ENCODE results near the gene MYO18A. TPM values are rescaled to one million over a fixed set of nuclear protein-coding genes. Genes with fewer than 3 reads are reported as not detected.

The MYO18A gene
- total and polyA plus RNA-seq, 2 experiments from 2014 or later, result 33.8 to 35.6 TPM

DNA sequence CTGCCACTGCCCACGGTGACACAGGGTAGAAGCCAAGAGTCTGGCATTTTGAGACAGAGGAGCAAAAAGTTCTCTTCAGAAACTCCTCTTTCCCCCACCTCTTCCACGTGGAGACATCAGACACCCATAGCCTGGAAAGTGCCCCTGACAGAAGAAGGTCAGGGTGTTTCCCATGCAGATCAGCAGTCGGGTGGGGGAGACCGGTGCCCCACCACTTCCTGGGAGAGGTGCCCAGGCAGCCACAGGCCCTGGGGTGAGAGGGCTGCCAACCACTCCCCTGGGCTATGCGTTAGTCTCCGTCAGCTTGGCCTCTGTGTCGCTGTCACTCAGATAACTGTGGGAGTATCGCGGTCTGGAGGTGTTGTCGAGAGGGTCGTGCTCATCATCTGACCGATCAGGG lies 105.7 kb downstream of the MYO18A start:
- H3K36me3 ChIP-seq (replicated peaks; ENCODE audit: insufficient read depth, low read depth), result no peaks in the 10 kb centered on the region
- H3K9me2 ChIP-seq (replicated peaks; ENCODE audit: insufficient read depth), result no peaks in the 10 kb centered on the region
- WGBS (ENCODE audit: low lambda C conversion rate, missing lambda C conversion rate), result 94% methylated on average over 12 of the region's 12 CpGs
- no peak overlapping the region for H3K4me2 ChIP-seq
- no peaks in the 10 kb centered on the region for H3K27me3 ChIP-seq
- H3K4me3 ChIP-seq, result no peak overlapping the region
- no peaks in the 10 kb centered on the region for H3K79me2 ChIP-seq
- no peak overlapping the region for H3K27ac ChIP-seq
- no peak for DNase-seq (ENCODE audit: low spot score)
- no peaks in the 10 kb centered on the region for H3K4me1 ChIP-seq (ENCODE audit: insufficient read depth)
- H3K9me3 ChIP-seq (ENCODE audit: low read depth), result no peaks in the 10 kb centered on the region
- no peak overlapping the region for H2AFZ ChIP-seq
- H4K20me1 ChIP-seq (ENCODE audit: insufficient read depth, poor library complexity, severe bottlenecking), result no peaks in the 10 kb centered on the region
- TF ChIP-seq, protein P1, sequence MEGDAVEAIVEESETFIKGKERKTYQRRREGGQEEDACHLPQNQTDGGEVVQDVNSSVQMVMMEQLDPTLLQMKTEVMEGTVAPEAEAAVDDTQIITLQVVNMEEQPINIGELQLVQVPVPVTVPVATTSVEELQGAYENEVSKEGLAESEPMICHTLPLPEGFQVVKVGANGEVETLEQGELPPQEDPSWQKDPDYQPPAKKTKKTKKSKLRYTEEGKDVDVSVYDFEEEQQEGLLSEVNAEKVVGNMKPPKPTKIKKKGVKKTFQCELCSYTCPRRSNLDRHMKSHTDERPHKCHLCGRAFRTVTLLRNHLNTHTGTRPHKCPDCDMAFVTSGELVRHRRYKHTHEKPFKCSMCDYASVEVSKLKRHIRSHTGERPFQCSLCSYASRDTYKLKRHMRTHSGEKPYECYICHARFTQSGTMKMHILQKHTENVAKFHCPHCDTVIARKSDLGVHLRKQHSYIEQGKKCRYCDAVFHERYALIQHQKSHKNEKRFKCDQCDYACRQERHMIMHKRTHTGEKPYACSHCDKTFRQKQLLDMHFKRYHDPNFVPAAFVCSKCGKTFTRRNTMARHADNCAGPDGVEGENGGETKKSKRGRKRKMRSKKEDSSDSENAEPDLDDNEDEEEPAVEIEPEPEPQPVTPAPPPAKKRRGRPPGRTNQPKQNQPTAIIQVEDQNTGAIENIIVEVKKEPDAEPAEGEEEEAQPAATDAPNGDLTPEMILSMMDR (IDR thresholded peaks at IDR 0.05; ENCODE audit: poor library complexity), result no peak
- TF ChIP-seq EZH2phosphoT487 (IDR thresholded peaks at IDR 0.05; ENCODE audit: low read depth, severe bottlenecking, unreplicated experiment), result no peak
- no peak for TF ChIP-seq EZH2 (IDR thresholded peaks at IDR 0.05; ENCODE audit: borderline replicate concordance)

DNA sequence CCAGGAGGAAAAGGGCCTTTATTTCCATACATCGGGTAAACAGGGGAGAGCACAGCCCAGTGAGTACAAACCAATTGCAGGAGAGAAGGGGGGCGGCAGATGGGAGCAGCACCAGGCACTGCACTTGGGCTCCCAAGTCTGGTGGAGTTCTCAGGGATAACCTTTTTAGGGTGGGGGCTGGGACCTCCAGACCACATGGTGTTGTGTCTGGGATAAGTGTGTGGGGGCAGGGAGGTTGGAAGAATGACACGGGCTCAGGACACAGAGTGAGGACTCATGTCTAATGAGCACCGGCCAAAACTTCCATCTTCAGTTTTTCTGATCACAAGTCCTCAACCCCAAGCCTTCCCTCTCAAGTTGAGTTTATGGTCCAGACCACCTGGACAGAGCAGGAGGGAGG lies 106.7 kb downstream of the MYO18A start:
- Histone ChIP-seq H4K20me1 (ENCODE audit: insufficient read depth, poor library complexity, severe bottlenecking) (no peaks in the 10 kb centered on the region), H3K27me3 (no peaks in the 10 kb centered on the region), H2AFZ (no peak overlapping the region), H3K9me3 (ENCODE audit: low read depth) (no peaks in the 10 kb centered on the region), H3K4me1 (ENCODE audit: insufficient read depth) (no peaks in the 10 kb centered on the region), H3K36me3 (replicated peaks; ENCODE audit: insufficient read depth, low read depth) (no peaks in the 10 kb centered on the region), H3K79me2 (no peaks in the 10 kb centered on the region), H3K27ac (no peak overlapping the region), H3K9me2 (replicated peaks; ENCODE audit: insufficient read depth) (no peaks in the 10 kb centered on the region), H3K4me3 (no peak overlapping the region), H3K4me2 (no peak overlapping the region)
- DNase-seq (ENCODE audit: low spot score), result no peak
- no peak for TF ChIP-seq EZH2phosphoT487 (IDR thresholded peaks at IDR 0.05; ENCODE audit: low read depth, severe bottlenecking, unreplicated experiment)
- TF ChIP-seq, protein P1 (IDR thresholded peaks at IDR 0.05; ENCODE audit: poor library complexity), result no peak
- WGBS (ENCODE audit: low lambda C conversion rate, missing lambda C conversion rate), result 75% methylated on average over 4 of the region's 4 CpGs

DNA sequence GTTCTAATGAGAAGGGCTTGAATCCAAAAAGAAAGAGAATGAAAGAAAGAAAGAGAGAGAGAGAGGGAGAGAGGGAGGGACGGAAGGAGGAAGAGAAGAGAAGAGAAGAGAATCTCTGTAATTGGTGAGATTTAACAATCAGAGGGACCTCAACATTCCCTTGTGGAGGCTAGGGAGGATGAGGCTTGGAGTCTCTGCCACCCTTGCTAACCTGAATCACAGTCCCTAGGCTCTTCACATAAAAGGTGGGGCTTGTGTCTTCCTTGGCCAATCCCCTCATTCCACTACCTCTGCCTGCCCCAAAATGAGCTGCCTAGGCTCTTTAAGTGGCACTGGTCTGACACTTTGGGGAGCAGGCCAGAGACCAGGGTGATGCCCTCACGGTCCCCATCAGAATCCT lies 107.2 kb downstream of the MYO18A start:
- H3K27ac ChIP-seq, result no peak overlapping the region
- no peaks in the 10 kb centered on the region for H3K36me3 ChIP-seq (replicated peaks; ENCODE audit: insufficient read depth, low read depth)
- H3K27me3 ChIP-seq, result no peaks in the 10 kb centered on the region
- H2AFZ ChIP-seq, result no peak overlapping the region
- H4K20me1 ChIP-seq (ENCODE audit: insufficient read depth, poor library complexity, severe bottlenecking), result no peaks in the 10 kb centered on the region
- H3K79me2 ChIP-seq, result no peaks in the 10 kb centered on the region
- no peak overlapping the region for H3K4me3 ChIP-seq
- no peaks in the 10 kb centered on the region for H3K4me1 ChIP-seq (ENCODE audit: insufficient read depth)
- no peaks in the 10 kb centered on the region for H3K9me3 ChIP-seq (ENCODE audit: low read depth)
- H3K9me2 ChIP-seq (replicated peaks; ENCODE audit: insufficient read depth), result no peaks in the 10 kb centered on the region
- no peak overlapping the region for H3K4me2 ChIP-seq
- WGBS (ENCODE audit: low lambda C conversion rate, missing lambda C conversion rate), result 88% methylated on average over 2 of the region's 2 CpGs
- TF ChIP-seq EZH2phosphoT487 (IDR thresholded peaks at IDR 0.05; ENCODE audit: low read depth, severe bottlenecking, unreplicated experiment) (no peak), EZH2 (IDR thresholded peaks at IDR 0.05; ENCODE audit: borderline replicate concordance) (no peak)
- TF ChIP-seq, protein P1 (IDR thresholded peaks at IDR 0.05; ENCODE audit: poor library complexity), result no peak
- DNase-seq (ENCODE audit: low spot score), result no peak

DNA sequence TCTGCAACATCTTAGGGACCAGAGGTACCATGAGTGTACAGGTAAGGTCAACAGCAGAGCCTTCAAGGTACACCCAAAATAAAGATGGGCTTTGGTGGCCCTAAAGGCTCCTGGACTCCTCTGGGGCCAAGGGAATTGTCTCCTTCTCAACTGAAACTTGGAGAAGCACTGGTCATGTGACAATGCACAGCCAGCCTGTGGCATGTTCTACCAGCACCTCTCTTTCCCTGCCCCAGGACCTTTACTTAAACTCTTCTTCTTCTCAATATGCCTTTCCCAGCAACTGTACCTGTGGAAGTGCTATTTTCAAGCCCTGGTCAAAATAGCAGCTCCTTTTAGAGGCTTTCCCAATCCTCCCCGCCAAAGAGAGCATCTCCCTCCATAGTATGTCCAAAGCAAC lies 108.9 kb downstream of the MYO18A start:
- Histone ChIP-seq H4K20me1 (ENCODE audit: insufficient read depth, poor library complexity, severe bottlenecking) (no peaks in the 10 kb centered on the region), H3K9me2 (replicated peaks; ENCODE audit: insufficient read depth) (no peaks in the 10 kb centered on the region), H3K4me3 (no peak overlapping the region), H3K79me2 (no peaks in the 10 kb centered on the region), H3K27ac (no peak overlapping the region), H2AFZ (no peak overlapping the region), H3K4me2 (no peak overlapping the region), H3K27me3 (no peaks in the 10 kb centered on the region), H3K9me3 (ENCODE audit: low read depth) (no peaks in the 10 kb centered on the region), H3K4me1 (ENCODE audit: insufficient read depth) (no peaks in the 10 kb centered on the region), H3K36me3 (replicated peaks; ENCODE audit: insufficient read depth, low read depth) (no peaks in the 10 kb centered on the region)
- 95% methylated on average over 1 of the region's 1 CpG for WGBS (ENCODE audit: low lambda C conversion rate, missing lambda C conversion rate)
- TF ChIP-seq, protein P1 (IDR thresholded peaks at IDR 0.05; ENCODE audit: poor library complexity), result no peak
- no peak for TF ChIP-seq EZH2 (IDR thresholded peaks at IDR 0.05; ENCODE audit: borderline replicate concordance)
- no peak for TF ChIP-seq EZH2phosphoT487 (IDR thresholded peaks at IDR 0.05; ENCODE audit: low read depth, severe bottlenecking, unreplicated experiment)
- no peak for DNase-seq (ENCODE audit: low spot score)
